Measurements from ENCODE around the gene ARHGDIA. TPM values are rescaled to one million over a fixed set of nuclear protein-coding genes. Genes with fewer than 3 reads are reported as not detected.
"Not testable (repeated sequence)": the region's sequence is repeated elsewhere in the genome, so short reads cannot be mapped to it uniquely, and the experiment has no call there.

The ARHGDIA gene
- total RNA-seq = 100 to 1,000 TPM; 369 to 410 TPM

GRCh38 chr17:81870981-81871386 is at the start of gene ARHGDIA:
ARHGDIA (minus strand) TSS chr17:81871337; CDS start chr17:81869930, 1,407 bp downstream.
- peak within 1 kb of the TSS; percentile 98 for H3K27ac Mint-ChIP-seq
- H3K4me3 Mint-ChIP-seq = peak within 1 kb of the TSS; percentile 94
- H3K4me1 Mint-ChIP-seq (ENCODE audit: low read depth) = peaks cover 54% of the 10 kb centered on the region
- H3K36me3 Mint-ChIP-seq (ENCODE audit: insufficient read depth in 2 of 2) = peaks cover 5 to 7% of the 10 kb centered on the region in 2 donors
- ATAC-seq (replicated peaks in 1 of 2) (peak; percentile 74 to 78), DNase-seq (peak in 1 of 2 donors; percentile 22)
- no peaks in the 10 kb centered on the region for H3K27me3 Mint-ChIP-seq (ENCODE audit: low read depth)
- H3K9me3 Mint-ChIP-seq = no peaks in the 10 kb centered on the region

GRCh38 chr17:81918832-81919545 is 47.9 kb upstream of the ARHGDIA start:
- H3K36me3 Mint-ChIP-seq (ENCODE audit: insufficient read depth in 2 of 2) = peaks cover 0 to 5% of the 10 kb centered on the region in 2 donors
- no peaks in the 10 kb centered on the region for H3K9me3 Mint-ChIP-seq
- H3K27ac Mint-ChIP-seq = peak overlapping the region; percentile 90
- H3K27me3 Mint-ChIP-seq (ENCODE audit: low read depth) = no peaks in the 10 kb centered on the region
- ATAC-seq (replicated peaks in 1 of 2) (no peak), DNase-seq (no peak)
- peaks cover 43% of the 10 kb centered on the region for H3K4me1 Mint-ChIP-seq (ENCODE audit: low read depth)
- peak overlapping the region in 1 of 2 donors; percentile 4 for H3K4me3 Mint-ChIP-seq

GRCh38 chr17:81918333-81918669 is 47.2 kb upstream of the ARHGDIA start:
- ATAC-seq (replicated peaks in 1 of 2) = peak; percentile 47 to 49
- H3K9me3 Mint-ChIP-seq; DNase-seq; H3K27me3 Mint-ChIP-seq (ENCODE audit: low read depth); H3K36me3 Mint-ChIP-seq (ENCODE audit: insufficient read depth in 2 of 2): not testable (repeated sequence)
- Mint-ChIP-seq H3K4me3 (peak overlapping the region; percentile 84 to 90), H3K4me1 (ENCODE audit: low read depth) (peaks cover 40% of the 10 kb centered on the region), H3K27ac (peak overlapping the region; percentile 90)

- H3K27ac Mint-ChIP-seq = peak within 1 kb of the TSS; percentile 90
- peaks cover 1 to 13% of the 10 kb centered on the region in 2 donors for H3K36me3 Mint-ChIP-seq (ENCODE audit: insufficient read depth in 2 of 2)
Measured at GRCh38 chr17:81917565-81918332, 46.6 kb upstream of the ARHGDIA start, which contains the start of gene SIRT7. SIRT7 (minus strand) TSS chr17:81918176; CDS start chr17:81918131, 45 bp downstream.

GRCh38 chr17:81916234-81917001 is 45.3 kb upstream of the ARHGDIA start:
- Mint-ChIP-seq H3K4me3 (peak overlapping the region; percentile 84 to 90), H3K27ac (peak overlapping the region; percentile 67), H3K27me3 (ENCODE audit: low read depth) (no peaks in the 10 kb centered on the region), H3K9me3 (no peaks in the 10 kb centered on the region), H3K36me3 (ENCODE audit: insufficient read depth in 2 of 2) (peaks cover 1 to 11% of the 10 kb centered on the region in 2 donors), H3K4me1 (ENCODE audit: low read depth) (peaks cover 50% of the 10 kb centered on the region)
- DNase-seq = peak in 1 of 2 donors; percentile 23
- no peak for ATAC-seq (replicated peaks in 1 of 2)

More at GRCh38 chr17:81917565-81918332, 46.6 kb upstream of the ARHGDIA start, which contains the start of gene SIRT7:
- ATAC-seq (replicated peaks in 1 of 2) = peak; percentile 88
- peak; percentile 82 to 87 for DNase-seq
- Mint-ChIP-seq H3K9me3 (no peaks in the 10 kb centered on the region), H3K27me3 (ENCODE audit: low read depth) (no peaks in the 10 kb centered on the region), H3K4me1 (ENCODE audit: low read depth) (peaks cover 39% of the 10 kb centered on the region), H3K4me3 (peak within 1 kb of the TSS; percentile 84 to 90)

- H3K27me3 Mint-ChIP-seq (ENCODE audit: low read depth) = no peaks in the 10 kb centered on the region
- ATAC-seq (replicated peaks in 1 of 2) (no peak), DNase-seq (no peak)
- no peaks in the 10 kb centered on the region for H3K9me3 Mint-ChIP-seq
- H3K36me3 Mint-ChIP-seq (ENCODE audit: insufficient read depth in 2 of 2) = peaks cover 1 to 11% of the 10 kb centered on the region in 2 donors
- H3K4me1 Mint-ChIP-seq (ENCODE audit: low read depth) = peaks cover 46% of the 10 kb centered on the region
- H3K4me3 Mint-ChIP-seq = no peak overlapping the region
- no peak overlapping the region for H3K27ac Mint-ChIP-seq
Measured at GRCh38 chr17:81915331-81915730, 44.2 kb upstream of the ARHGDIA start.

- H3K36me3 Mint-ChIP-seq (ENCODE audit: insufficient read depth in 2 of 2) = peaks cover 1 to 11% of the 10 kb centered on the region in 2 donors
- H3K4me3 Mint-ChIP-seq = no peak overlapping the region
- no peaks in the 10 kb centered on the region for H3K27me3 Mint-ChIP-seq (ENCODE audit: low read depth)
- peaks cover 56% of the 10 kb centered on the region for H3K4me1 Mint-ChIP-seq (ENCODE audit: low read depth)
- H3K27ac Mint-ChIP-seq = no peak overlapping the region
- ATAC-seq (replicated peaks in 1 of 2) (no peak), DNase-seq (no peak)
- H3K9me3 Mint-ChIP-seq = no peaks in the 10 kb centered on the region
Measured at GRCh38 chr17:81914103-81914850, 43.1 kb upstream of the ARHGDIA start.

GRCh38 chr17:81913394-81914102 is 42.4 kb upstream of the ARHGDIA start:
- no peak overlapping the region for H3K4me3 Mint-ChIP-seq
- peaks cover 53% of the 10 kb centered on the region for H3K4me1 Mint-ChIP-seq (ENCODE audit: low read depth)
- H3K27ac Mint-ChIP-seq = no peak overlapping the region
- ATAC-seq (replicated peaks in 1 of 2) (no peak), DNase-seq (no peak)
- no peaks in the 10 kb centered on the region for H3K27me3 Mint-ChIP-seq (ENCODE audit: low read depth)
- H3K9me3 Mint-ChIP-seq = no peaks in the 10 kb centered on the region
- H3K36me3 Mint-ChIP-seq (ENCODE audit: insufficient read depth in 2 of 2) = peaks cover 1 to 11% of the 10 kb centered on the region in 2 donors

- Mint-ChIP-seq H3K27ac (no peak overlapping the region), H3K4me3 (no peak overlapping the region)
- no peak for ATAC-seq (replicated peaks in 1 of 2)
Measured at GRCh38 chr17:81912441-81913309, 41.5 kb upstream of the ARHGDIA start.

GRCh38 chr17:81911969-81912368 is 40.8 kb upstream of the ARHGDIA start:
- peaks cover 1 to 11% of the 10 kb centered on the region in 2 donors for H3K36me3 Mint-ChIP-seq (ENCODE audit: insufficient read depth in 2 of 2)
- no peaks in the 10 kb centered on the region for H3K27me3 Mint-ChIP-seq (ENCODE audit: low read depth)
- ATAC-seq (replicated peaks in 1 of 2) (no peak), DNase-seq (no peak)
- no peaks in the 10 kb centered on the region for H3K9me3 Mint-ChIP-seq
- no peak overlapping the region for H3K27ac Mint-ChIP-seq
- H3K4me1 Mint-ChIP-seq (ENCODE audit: low read depth) = peaks cover 42% of the 10 kb centered on the region
- H3K4me3 Mint-ChIP-seq = peak overlapping the region; percentile 62 to 65

More at GRCh38 chr17:81912441-81913309, 41.5 kb upstream of the ARHGDIA start:
- DNase-seq = no peak
- Mint-ChIP-seq H3K36me3 (ENCODE audit: insufficient read depth in 2 of 2) (peaks cover 1 to 11% of the 10 kb centered on the region in 2 donors), H3K27me3 (ENCODE audit: low read depth) (no peaks in the 10 kb centered on the region), H3K9me3 (no peaks in the 10 kb centered on the region), H3K4me1 (ENCODE audit: low read depth) (peaks cover 46% of the 10 kb centered on the region)

- H3K4me1 Mint-ChIP-seq (ENCODE audit: low read depth) = peaks cover 36% of the 10 kb centered on the region
- DNase-seq (peak; percentile 95 to 96), ATAC-seq (replicated peaks in 1 of 2) (peak; percentile 92 to 93)
- H3K9me3 Mint-ChIP-seq = no peaks in the 10 kb centered on the region
- no peak within 1 kb of the TSS for H3K27ac Mint-ChIP-seq
- no peaks in the 10 kb centered on the region for H3K27me3 Mint-ChIP-seq (ENCODE audit: low read depth)
- peaks cover 1 to 11% of the 10 kb centered on the region in 2 donors for H3K36me3 Mint-ChIP-seq (ENCODE audit: insufficient read depth in 2 of 2)
- peak within 1 kb of the TSS; percentile 83 to 85 for H3K4me3 Mint-ChIP-seq
Measured at GRCh38 chr17:81911277-81911961, 40.3 kb upstream of the ARHGDIA start, which contains the start of gene PCYT2. PCYT2 (minus strand) TSS chr17:81911399; CDS start chr17:81911355, 44 bp downstream.

All from activated T-cell treated with anti-CD3 and anti-CD28 coated beads, Interleukin-2, amount 50 U/mL, for 72 hours (primary cell).